Stomach (tissue), 9 donors: ENCODE results near the gene ARSA. TPM values are rescaled to one million over a fixed set of nuclear protein-coding genes. Genes with fewer than 3 reads are reported as not detected.
"Not testable (repeated sequence)": the region's sequence is repeated elsewhere in the genome, so short reads cannot be mapped to it uniquely, and the experiment has no call there.

Experiments
- DNase-seq, 2 donors: peaks; one replicate each; pipeline versions ENCODE4 v3.0.0 to v3.0.0-alpha.2; 2013 to 2019
- H3K27ac ChIP-seq, 5 donors: fragments of 200-600 bp in 4 of 5; sonication (generic) in 4 of 5; one replicate each; pipeline ENCODE4 v1.5.1; 2013 to 2019; ENCODE audit warnings: mild to moderate bottlenecking in 1 of 5, moderate library complexity in 1 of 5
- H3K27me3 ChIP-seq, 3 donors: fragments of 200-600 bp; sonication (generic); one replicate each; pipeline ENCODE4 v1.5.1; 2017 to 2019; ENCODE audit warnings: mixed run types in 1 of 3
- H3K36me3 ChIP-seq, 4 donors: fragments of 200-600 bp; sonication (generic); 1 replicate in 3 of 4; 2 replicates in 1 of 4; pipeline ENCODE4 v1.5.1; 2016 to 2019
- H3K4me1 ChIP-seq, 4 donors: fragments of 200-600 bp; sonication (generic); one replicate each; pipeline ENCODE4 v1.5.1; 2016 to 2019
- H3K4me3 ChIP-seq, 4 donors: fragments of 200-600 bp; sonication (generic) in 3 of 4; one replicate each; pipeline ENCODE4 v1.5.1; 2016 to 2019; ENCODE audit warnings: mild to moderate bottlenecking in 1 of 4
- H3K9me3 ChIP-seq, 4 donors: fragments of 200-600 bp; sonication (generic); one replicate each; pipeline ENCODE4 v1.5.1; 2016 to 2019
- CTCF ChIP-seq, 7 experiments: fragments of 450-650 bp in 4 of 7; fragments of 200-600 bp in 3 of 7; sonication (generic) in 3 of 7; IDR thresholded peaks; one replicate each; pipeline ENCODE4 v1.5.1; 2016 to 2019; ENCODE audit warnings: antibody characterized with exemption in 7 of 7, control low read depth in 2 of 7, mild to moderate bottlenecking in 1 of 7
- EP300 ChIP-seq: sonication (generic); formaldehyde crosslinking; IDR thresholded peaks from one replicate; pipeline ENCODE4 v1.6.1; 2017; ENCODE audit warnings: antibody characterized with exemption
- POLR2A ChIP-seq, 4 donors: fragments of 450-650 bp; IDR thresholded peaks; one replicate each; pipeline ENCODE4 v1.6.1; 2016; ENCODE audit warnings: antibody characterized with exemption in 4 of 4, control low read depth in 2 of 4, mild to moderate bottlenecking in 1 of 4, moderate library complexity in 1 of 4
- POLR2AphosphoS5 ChIP-seq, 3 donors: sonication (generic); formaldehyde crosslinking; IDR thresholded peaks; one replicate each; pipeline ENCODE4 v1.6.1; 2016; ENCODE audit warnings: antibody characterized with exemption in 3 of 3
- WGBS, 5 donors: extraction: QIAGEN DNeasy Blood & Tissue Kit in 3 of 5; methylation state at CpG; one replicate each; pipeline versions ENCODE4 v1.1.5 to v1.1.7; 2013 to 2018; 5-methylcytosine and 5-hydroxymethylcytosine counted together
- intact Hi-C: fragments of 100-400 bp; cut with DNase I; formaldehyde crosslinking; loops from one replicate; pipeline ENCODE4 v1.15.1; 2023; ENCODE audit warnings: low total_unique reads
- polyA plus RNA-seq, 3 donors: library from polyadenylated mRNA; stranded (reverse); fragments of 200-250 nt; gene quantifications; one replicate each; pipeline ENCODE4 v1.2.3, GENCODE V29; 2013
- total RNA-seq, 5 donors: library from RNA; depleted of rRNA; stranded (reverse); fragments of >200 nt; gene quantifications; one replicate each; pipeline versions ENCODE4 v1.1.0 to v1.2.3, GENCODE V29; 2014 to 2016
- donor health status: healthy with polysubstance abuse.
- donor health status: Bipolar disorder and iron deficiency.
- donor health status: healthy.

Gene ARSA
- total and polyA plus RNA-seq, 8 donors = 7.7 to 88.1 (median 43.4) TPM

- Histone ChIP-seq H3K27ac (peak overlapping the region; percentile 75 to 94 (median 85)), H3K9me3 (no peaks in the 10 kb centered on the region), H3K27me3 (peaks cover 0 to 23% (median 0%) of the 10 kb centered on the region in 3 donors), H3K4me3 (peak overlapping the region; percentile 14 to 42 (median 38)), H3K36me3 (peaks cover 8 to 21% (median 17%) of the 10 kb centered on the region in 4 donors), H3K4me1 (peaks cover 32 to 41% (median 40%) of the 10 kb centered on the region in 4 donors)
- intact Hi-C loops = no loop called here
- TF ChIP-seq POLR2AphosphoS5 (IDR thresholded peaks at IDR 0.05) = peak in 1 of 3 donors; percentile 39
- no peak for TF ChIP-seq POLR2A (IDR thresholded peaks at IDR 0.05)
- 16 to 33% (median 23%) methylated on average over 9 to 10 of the region's 10 CpGs for WGBS, 5 donors
- peak in 1 of 2 donors; percentile 54 for DNase-seq
Measured at GRCh38 chr22:50621356-50621880, 6.5 kb downstream of the ARSA start.

- peaks cover 0 to 24% (median 0%) of the 10 kb centered on the region in 3 donors for H3K27me3 ChIP-seq
- peak overlapping the region in 3 of 5 donors; percentile 82 to 94 (median 85) for H3K27ac ChIP-seq
- H3K36me3 ChIP-seq = peaks cover 7 to 16% (median 13%) of the 10 kb centered on the region in 4 donors
- no peaks in the 10 kb centered on the region for H3K9me3 ChIP-seq
- H3K4me3 ChIP-seq = peak overlapping the region; percentile 25 to 42 (median 38)
- 1 to 19% (median 14%) methylated on average over 19 to 25 of the region's 25 CpGs for WGBS, 5 donors
- TF ChIP-seq EP300 (no peak), POLR2A (IDR thresholded peaks at IDR 0.05) (no peak), CTCF (IDR thresholded peaks at IDR 0.05) (peak in 3 of 7 experiments; percentile 33 to 83 (median 79)), POLR2AphosphoS5 (IDR thresholded peaks at IDR 0.05) (no peak)
- DNase-seq = peak in 1 of 2 donors; percentile 94
- intact Hi-C loops = no loop called here
- peaks cover 32 to 37% (median 37%) of the 10 kb centered on the region in 4 donors for H3K4me1 ChIP-seq
Measured at GRCh38 chr22:50620593-50621355, 7.2 kb downstream of the ARSA start.

- intact Hi-C loops = loop anchor here (10.0 kb wide), 1 partner anchor 59 kb away; no protein-coding TSS in a partner anchor
- H3K4me3 ChIP-seq = not testable (repeated sequence)
Measured at GRCh38 chr22:50614296-50614695, 13.7 kb downstream of the ARSA start.

GRCh38 chr22:50613291-50613981, 14.5 kb downstream of the ARSA start:
- peak overlapping the region; percentile 74 to 85 (median 81) for H3K27ac ChIP-seq
- intact Hi-C loops = loop anchor here (10.0 kb wide), 1 partner anchor 59 kb away; no protein-coding TSS in a partner anchor
- peak; percentile 79 to 95 for DNase-seq

More at GRCh38 chr22:50614296-50614695, 13.7 kb downstream of the ARSA start:
- H3K27ac ChIP-seq = peak overlapping the region in 1 of 5 donors; percentile 84
- WGBS, 5 donors = 61 to 96% (median 67%) methylated on average over 3 of the region's 3 CpGs
- H3K36me3 ChIP-seq, DNase-seq, H3K9me3 ChIP-seq: not testable (repeated sequence)
- peaks cover 6 to 15% (median 11%) of the 10 kb centered on the region in 4 donors for H3K4me1 ChIP-seq
- peaks cover 0 to 59% (median 0%) of the 10 kb centered on the region in 3 donors for H3K27me3 ChIP-seq

More at GRCh38 chr22:50613291-50613981, 14.5 kb downstream of the ARSA start:
- WGBS, 5 donors = 30 to 46% (median 34%) methylated on average over 17 to 22 of the region's 22 CpGs
- H3K27me3 ChIP-seq = peaks cover 0 to 57% (median 0%) of the 10 kb centered on the region in 3 donors
- peaks cover 6 to 15% (median 11%) of the 10 kb centered on the region in 4 donors for H3K4me1 ChIP-seq
- H3K36me3 ChIP-seq = no peaks in the 10 kb centered on the region
- TF ChIP-seq EP300 (no peak), CTCF (IDR thresholded peaks at IDR 0.05) (peak in 2 of 7 experiments; percentile 13 to 40), POLR2AphosphoS5 (IDR thresholded peaks at IDR 0.05) (peak in 2 of 3 donors; percentile 58 to 76), POLR2A (IDR thresholded peaks at IDR 0.05) (no peak)
- H3K4me3 ChIP-seq = no peak overlapping the region
- H3K9me3 ChIP-seq = no peaks in the 10 kb centered on the region
